Spleen (tissue), 11 donors: ENCODE results near the gene AK6. TPM values are rescaled to one million over a fixed set of nuclear protein-coding genes. Genes with fewer than 3 reads are reported as not detected.

Experiments used
- DNase-seq: peaks from one replicate; pipeline ENCODE4 v3.0.0-alpha.2; 2020
- H3K27ac ChIP-seq, 8 donors: fragments of 200-600 bp; sonication (generic) in 7 of 8; 1 replicate in 4 of 8; 2 replicates in 4 of 8; pipeline versions ENCODE4 v1.5.0 to v1.8.0; 2016 to 2021; ENCODE audit warnings: inconsistent platforms in 4 of 8, mild to moderate bottlenecking in 4 of 8, moderate library complexity in 1 of 8
- H3K27me3 ChIP-seq, 7 donors: fragments of 200-600 bp; sonication (generic) in 6 of 7; replicated peaks in 1 of 7; 1 replicate in 4 of 7; 2 replicates in 3 of 7; pipeline versions ENCODE4 v1.5.0 to v1.8.0; 2016 to 2021; ENCODE audit warnings: inconsistent platforms in 3 of 7, mild to moderate bottlenecking in 1 of 7
- H3K36me3 ChIP-seq, 6 donors: fragments of 200-600 bp; sonication (generic) in 5 of 6; 1 replicate in 4 of 6; 2 replicates in 2 of 6; pipeline versions ENCODE4 v1.5.0 to v1.8.0; 2016 to 2021; ENCODE audit warnings: inconsistent platforms in 2 of 6
- H3K4me1 ChIP-seq, 6 donors: fragments of 200-600 bp; sonication (generic) in 5 of 6; 1 replicate in 3 of 6; 2 replicates in 3 of 6; pipeline versions ENCODE4 v1.5.0 to v1.8.0; 2016 to 2021; ENCODE audit warnings: inconsistent platforms in 3 of 6
- H3K4me3 ChIP-seq, 8 donors: fragments of 200-600 bp; sonication (generic) in 7 of 8; 1 replicate in 4 of 8; 2 replicates in 4 of 8; pipeline versions ENCODE4 v1.5.0 to v1.8.0; 2016 to 2021; ENCODE audit warnings: inconsistent platforms in 4 of 8, mild to moderate bottlenecking in 4 of 8, moderate library complexity in 2 of 8
- H3K9me3 ChIP-seq, 8 donors: fragments of 200-600 bp; sonication (generic) in 7 of 8; 1 replicate in 4 of 8; 2 replicates in 4 of 8; pipeline versions ENCODE4 v1.5.0 to v1.8.0; 2016 to 2021; ENCODE audit warnings: inconsistent platforms in 4 of 8
- POLR2A ChIP-seq, 3 donors: fragments of 450-650 bp; IDR thresholded peaks; one replicate each; pipeline ENCODE4 v1.5.1; 2017; ENCODE audit warnings: antibody characterized with exemption in 3 of 3, mild to moderate bottlenecking in 1 of 3
- POLR2AphosphoS5 ChIP-seq, 3 donors: sonication (generic); formaldehyde crosslinking; IDR thresholded peaks; one replicate each; pipeline ENCODE4 v1.5.1; 2017; ENCODE audit warnings: antibody characterized with exemption in 3 of 3
- WGBS, 5 donors: extraction: QIAGEN DNeasy Blood & Tissue Kit in 3 of 5; methylation state at CpG; one replicate each; pipeline versions ENCODE4 v1.1.5 to v1.1.7; 2013 to 2018; 5-methylcytosine and 5-hydroxymethylcytosine counted together
- intact Hi-C: fragments of 100-400 bp; cut with DNase I; formaldehyde crosslinking; loops from one replicate; pipeline ENCODE4 v1.15.0; 2023; ENCODE audit warnings: low total_unique reads
- polyA plus RNA-seq, 3 donors: library from polyadenylated mRNA; stranded (reverse); fragments of 200-250 nt; gene quantifications; one replicate each; pipeline ENCODE4 v1.2.1, GENCODE V29; 2013
- total RNA-seq, 7 donors: library from RNA; depleted of rRNA in 3 of 7; stranded (reverse); fragments of >200 nt in 3 of 7; fragmentation: NEBNext Ultra II Directional in 4 of 7; extraction: Animal tissue kit (Norgen Biotek cat#: 25700) in 4 of 7; gene quantifications; one replicate each; pipeline versions ENCODE4 v1.1.0 to v1.2.1, GENCODE V29; 2016 to 2021
- TF ChIP-seq, protein P1 (sequence below), 11 experiments: fragments of 200-600 bp in 7 of 11; fragments of 450-650 bp in 4 of 11; sonication (generic) in 4 of 11; IDR thresholded peaks in 8 of 11; conservative IDR thresholded peaks in 3 of 11; 1 replicate in 7 of 11; 2 replicates in 4 of 11; pipeline versions ENCODE4 v1.4.0 to v1.8.0; 2016 to 2021; ENCODE audit warnings: antibody characterized with exemption in 11 of 11, inconsistent platforms in 4 of 11, mild to moderate bottlenecking in 1 of 11
- donor health status: healthy with polysubstance abuse.
- donor health status: DM: no; HTN: no; CAD: no; lungs with moderate emphysema.
- donor health status: DM: no; HTN: no; CAD: no.
- donor health status: Bipolar disorder and iron deficiency.
- donor health status: healthy.
- donor health status: DM: no; HTN: no; CAD: no.
- donor health status: DM: yes; HTN: yes; CAD: no.

The AK6 gene
- total and polyA plus RNA-seq, 10 donors, result 16.9 to 39.7 (median 26.4) TPM

DNA sequence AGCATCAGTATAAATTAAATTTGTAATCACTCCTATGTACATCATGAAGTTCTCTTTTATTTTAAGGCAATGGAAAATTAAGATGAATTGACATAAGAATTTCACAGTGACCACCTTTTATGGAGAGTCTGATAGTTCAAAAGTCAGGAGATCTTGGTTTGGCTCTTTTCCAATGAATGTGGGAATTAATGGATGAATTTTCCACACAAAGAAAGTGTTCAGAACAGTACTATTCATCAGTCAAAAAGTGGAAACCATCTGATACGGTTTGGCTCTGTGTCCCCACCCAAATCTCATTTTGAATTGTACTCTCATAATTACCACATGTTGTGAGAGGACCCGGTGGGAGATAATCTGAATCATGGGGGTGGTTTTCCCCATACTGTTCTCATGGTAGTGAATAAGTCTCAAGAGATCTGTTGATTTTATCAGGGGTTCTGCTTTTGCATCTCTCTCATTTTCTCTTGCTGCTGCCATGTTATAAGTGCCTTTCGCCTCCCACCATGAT lies 61.2 kb downstream of the AK6 start:
- peaks cover 0 to 9% (median 4%) of the 10 kb centered on the region in 8 donors for H3K9me3 ChIP-seq
- H3K4me3 ChIP-seq, result no peak overlapping the region
- WGBS, 5 donors, result 53 to 75% (median 69%) methylated on average over 3 of the region's 3 CpGs
- H3K27me3 ChIP-seq, result no peaks in the 10 kb centered on the region
- peaks cover 0 to 89% (median 22%) of the 10 kb centered on the region in 6 donors for H3K36me3 ChIP-seq
- intact Hi-C loops, result no loop called here
- no peak for DNase-seq
- TF ChIP-seq, protein P1, sequence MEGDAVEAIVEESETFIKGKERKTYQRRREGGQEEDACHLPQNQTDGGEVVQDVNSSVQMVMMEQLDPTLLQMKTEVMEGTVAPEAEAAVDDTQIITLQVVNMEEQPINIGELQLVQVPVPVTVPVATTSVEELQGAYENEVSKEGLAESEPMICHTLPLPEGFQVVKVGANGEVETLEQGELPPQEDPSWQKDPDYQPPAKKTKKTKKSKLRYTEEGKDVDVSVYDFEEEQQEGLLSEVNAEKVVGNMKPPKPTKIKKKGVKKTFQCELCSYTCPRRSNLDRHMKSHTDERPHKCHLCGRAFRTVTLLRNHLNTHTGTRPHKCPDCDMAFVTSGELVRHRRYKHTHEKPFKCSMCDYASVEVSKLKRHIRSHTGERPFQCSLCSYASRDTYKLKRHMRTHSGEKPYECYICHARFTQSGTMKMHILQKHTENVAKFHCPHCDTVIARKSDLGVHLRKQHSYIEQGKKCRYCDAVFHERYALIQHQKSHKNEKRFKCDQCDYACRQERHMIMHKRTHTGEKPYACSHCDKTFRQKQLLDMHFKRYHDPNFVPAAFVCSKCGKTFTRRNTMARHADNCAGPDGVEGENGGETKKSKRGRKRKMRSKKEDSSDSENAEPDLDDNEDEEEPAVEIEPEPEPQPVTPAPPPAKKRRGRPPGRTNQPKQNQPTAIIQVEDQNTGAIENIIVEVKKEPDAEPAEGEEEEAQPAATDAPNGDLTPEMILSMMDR (IDR thresholded peaks at IDR 0.05 in 8 of 11, conservative IDR thresholded peaks at IDR 0.05 in 3 of 11), result no peak
- H3K27ac ChIP-seq, result no peak overlapping the region
- peaks cover 0 to 10% (median 0%) of the 10 kb centered on the region in 6 donors for H3K4me1 ChIP-seq

DNA sequence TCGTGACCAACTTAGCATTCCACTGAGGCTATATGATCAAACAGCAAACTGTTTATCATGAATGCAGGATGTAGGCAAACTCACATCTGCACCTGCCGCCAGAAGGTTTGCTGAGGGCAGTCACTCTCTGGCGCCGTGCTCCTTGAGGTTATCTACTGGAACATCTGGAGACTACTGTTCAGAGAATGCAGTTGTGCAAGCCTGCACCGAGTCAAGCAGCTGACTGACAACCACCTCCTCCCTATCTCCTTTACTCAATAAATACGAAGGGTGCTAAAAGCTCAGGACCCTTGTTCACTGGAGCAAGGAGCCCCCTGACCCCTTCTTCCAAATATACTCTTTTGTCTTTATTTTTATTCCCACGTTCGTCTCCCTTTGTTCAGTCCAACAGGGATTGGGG lies 63.8 kb downstream of the AK6 start:
- H3K9me3 ChIP-seq, result peaks cover 0 to 9% (median 4%) of the 10 kb centered on the region in 8 donors
- WGBS, 5 donors, result 91 to 97% (median 96%) methylated on average over 8 of the region's 8 CpGs
- H3K36me3 ChIP-seq, result peaks cover 0 to 81% (median 18%) of the 10 kb centered on the region in 6 donors
- intact Hi-C loops, result no loop called here
- DNase-seq, result no peak
- no peaks in the 10 kb centered on the region for H3K4me1 ChIP-seq
- no peaks in the 10 kb centered on the region for H3K27me3 ChIP-seq
- H3K27ac ChIP-seq, result no peak overlapping the region
- H3K4me3 ChIP-seq, result no peak overlapping the region
- TF ChIP-seq POLR2A (IDR thresholded peaks at IDR 0.05) (no peak), POLR2AphosphoS5 (IDR thresholded peaks at IDR 0.05) (no peak)
- TF ChIP-seq, protein P1 (IDR thresholded peaks at IDR 0.05 in 8 of 11, conservative IDR thresholded peaks at IDR 0.05 in 3 of 11), result no peak

Other genes starting within 250 kb of the AK6 start
- 10 to 100 TPM in 4 of 7 donors, 1 to 10 TPM in 3; 4.5 to 22.6 (median 11.8) TPM for gene CCNB1, start 202.4 kb downstream of the AK6 start, total RNA-seq
- gene CCNB1, start 202.4 kb downstream of the AK6 start, polyA plus RNA-seq, result 10 to 100 TPM in 2 of 3 donors, 1 to 10 TPM in 1; 3.7 to 22.6 (median 10.6) TPM
- gene CENPH, start 179.9 kb downstream of the AK6 start, total RNA-seq, result 1 to 10 TPM; 4.7 to 9.1 (median 7.8) TPM
- 10 to 100 TPM in 1 of 3 donors, 1 to 10 TPM in 2; 8.6 to 15.6 (median 9.1) TPM for gene CENPH, start 179.9 kb downstream of the AK6 start, polyA plus RNA-seq
- gene CDK7, start 134.6 kb downstream of the AK6 start, total RNA-seq, result 10 to 100 TPM; 12.9 to 21.9 (median 17.2) TPM
- 10 to 100 TPM; 17.4 to 19.0 (median 18.7) TPM for gene CDK7, start 134.6 kb downstream of the AK6 start, polyA plus RNA-seq
- 10 to 100 TPM in 5 of 7 donors, 1 to 10 TPM in 2; 9.5 to 18.6 (median 11.0) TPM for gene CCDC125, start 36.7 kb downstream of the AK6 start, total RNA-seq
- gene CCDC125, start 36.7 kb downstream of the AK6 start, polyA plus RNA-seq, result 1 to 10 TPM; 2.2 to 3.9 (median 2.5) TPM
- 10 to 100 TPM; 33.5 to 38.9 (median 36.2) TPM for gene TAF9, start within 50 bp of the AK6 start, total RNA-seq
- 10 to 100 TPM; 51.5 to 61.6 (median 60.1) TPM for gene TAF9, start within 50 bp of the AK6 start, polyA plus RNA-seq
- 10 to 100 TPM; 15.2 to 28.5 (median 21.4) TPM for gene RAD17, start 298 bp upstream of the AK6 start, total RNA-seq
- gene RAD17, start 298 bp upstream of the AK6 start, polyA plus RNA-seq, result 10 to 100 TPM; 13.0 to 16.9 (median 15.2) TPM
- gene MARVELD2, start 45.6 kb upstream of the AK6 start, total RNA-seq, result 1 to 10 TPM in 4 of 7 donors, under 1 TPM in 3; 0.26 to 1.9 (median 1.1) TPM
- under 1 TPM; 0.02 to 0.13 (median 0.12) TPM for gene MARVELD2, start 45.6 kb upstream of the AK6 start, polyA plus RNA-seq
- 10 to 100 TPM in 1 of 7 donors, 1 to 10 TPM in 5, under 1 TPM in 1; 0.60 to 10.6 (median 3.3) TPM for gene OCLN, start 123.3 kb upstream of the AK6 start, total RNA-seq
- gene OCLN, start 123.3 kb upstream of the AK6 start, polyA plus RNA-seq, result 1 to 10 TPM; 1.8 to 3.0 (median 1.8) TPM
- gene GTF2H2C, start 190.7 kb upstream of the AK6 start, total RNA-seq, result 10 to 100 TPM; 20.8 to 37.1 (median 28.6) TPM
- gene GTF2H2C, start 190.7 kb upstream of the AK6 start, polyA plus RNA-seq, result 10 to 100 TPM; 11.1 to 19.6 (median 16.6) TPM